ENCODE data around the gene C14orf132.

Gene C14orf132

GRCh38 chr14:96084796-96085195 is 45.6 kb downstream of the C14orf132 start:
- no peak for DNase-seq

- DNase-seq: no peak
Observed at GRCh38 chr14:96085369-96085768, 46.2 kb downstream of the C14orf132 start.

DNA sequence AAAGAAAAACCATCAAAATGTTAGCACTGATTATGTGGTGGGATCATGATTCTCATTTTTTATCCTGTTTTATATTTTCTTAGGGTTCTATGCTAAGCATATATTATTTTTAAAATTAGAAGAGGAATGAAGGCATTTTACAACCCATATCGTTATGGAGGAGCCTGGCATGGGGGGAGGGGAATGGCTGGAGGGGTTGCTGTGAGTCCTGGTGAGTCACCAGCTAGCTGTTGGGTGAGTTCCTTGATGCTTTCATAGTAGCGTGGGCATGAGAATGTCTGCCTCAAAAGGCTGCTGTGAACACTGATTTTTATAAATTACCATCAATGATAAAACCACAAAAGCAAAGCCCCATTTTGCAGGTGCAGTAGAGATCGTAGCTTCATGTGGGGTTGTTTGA is 46.9 kb downstream of the C14orf132 start:
- DNase-seq: no peak

DNA sequence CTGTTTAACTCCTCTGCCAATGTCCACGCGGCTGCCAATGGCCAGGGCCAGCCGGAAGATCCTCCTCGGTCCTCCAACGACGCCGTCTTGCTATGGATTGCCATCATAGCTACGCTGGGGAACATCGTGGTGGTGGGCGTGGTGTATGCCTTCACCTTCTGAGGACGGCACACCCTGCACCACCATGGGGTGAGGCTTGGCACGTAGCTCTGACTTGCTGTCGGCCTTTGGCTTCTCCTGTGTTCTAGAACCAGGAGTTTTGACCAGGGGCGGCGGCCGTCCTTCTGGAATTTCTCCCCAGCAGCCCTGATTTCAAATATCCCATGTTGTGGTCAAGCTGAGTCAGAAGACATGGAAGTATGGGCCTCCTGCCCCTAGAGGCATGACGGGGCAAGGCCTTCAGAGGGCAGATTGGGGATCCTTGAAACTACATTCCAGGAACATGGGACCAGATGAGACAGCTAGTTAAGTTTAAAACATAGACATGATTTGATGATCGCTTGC is 47.5 kb downstream of the C14orf132 start:
- no peak for DNase-seq

GRCh38 chr14:96088074-96088473 is 48.9 kb downstream of the C14orf132 start:
- no peak for DNase-seq

GRCh38 chr14:96088481-96088880 is 49.3 kb downstream of the C14orf132 start:
- DNase-seq: no peak

GRCh38 chr14:96088911-96089310 is 49.7 kb downstream of the C14orf132 start:
- no peak for DNase-seq

- no peak for DNase-seq
Observed at GRCh38 chr14:96089401-96089800, 50.2 kb downstream of the C14orf132 start.

GRCh38 chr14:96090441-96091148 is 51.4 kb downstream of the C14orf132 start:
- no peak for DNase-seq

DNA sequence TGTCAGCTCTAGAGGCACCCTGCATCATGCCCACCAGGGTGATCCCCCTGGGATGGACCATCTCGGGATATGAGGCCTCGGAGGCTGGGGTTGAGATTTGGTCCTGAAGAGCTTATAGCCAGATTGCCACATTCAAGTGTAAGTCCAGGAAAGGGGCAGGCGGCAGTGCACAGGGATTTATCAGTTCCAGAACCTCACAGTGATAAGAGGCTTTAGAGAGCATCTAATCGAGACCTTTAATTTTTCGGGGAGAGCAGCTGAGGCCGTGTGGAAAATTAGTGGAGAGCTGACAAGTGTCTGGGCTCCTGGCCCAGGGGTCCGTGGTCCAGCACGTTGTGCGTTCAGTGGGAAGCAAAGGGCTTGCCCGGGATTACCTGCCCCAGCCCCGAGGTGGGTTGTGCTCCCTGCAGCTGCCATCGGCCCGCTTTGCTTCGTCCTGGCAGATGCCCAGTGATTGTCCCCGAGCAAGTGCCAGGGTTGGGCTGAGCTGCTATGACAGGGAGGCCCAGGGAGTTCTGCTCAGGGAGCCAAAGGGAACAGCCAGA is 52.1 kb downstream of the C14orf132 start:
- no peak for DNase-seq

DNA sequence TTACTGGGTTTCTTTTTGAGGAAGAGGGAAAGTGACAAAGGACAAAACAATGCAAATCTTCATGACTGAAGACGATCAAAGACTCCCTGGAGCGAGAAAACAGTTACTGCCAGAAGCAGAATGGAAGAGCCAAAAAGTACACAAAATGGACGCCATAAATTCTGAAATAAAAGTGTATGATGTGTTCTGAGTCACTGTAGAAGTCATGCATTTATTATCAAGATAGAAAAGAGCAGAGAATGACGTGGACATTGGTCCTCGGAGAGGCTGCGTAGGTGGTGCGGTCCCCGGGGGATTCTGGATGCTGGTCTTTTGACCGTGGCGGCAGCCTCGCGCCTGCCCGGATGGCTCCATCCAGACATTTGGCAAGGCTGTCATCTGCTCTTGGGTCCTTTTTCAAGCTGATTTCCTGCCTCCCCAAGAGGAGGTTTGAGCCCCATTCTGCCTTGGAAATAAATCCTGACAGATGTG is 52.8 kb downstream of the C14orf132 start:
- DNase-seq: no peak

- DNase-seq: no peak
Observed at GRCh38 chr14:96092936-96093335, 53.8 kb downstream of the C14orf132 start.

DNA sequence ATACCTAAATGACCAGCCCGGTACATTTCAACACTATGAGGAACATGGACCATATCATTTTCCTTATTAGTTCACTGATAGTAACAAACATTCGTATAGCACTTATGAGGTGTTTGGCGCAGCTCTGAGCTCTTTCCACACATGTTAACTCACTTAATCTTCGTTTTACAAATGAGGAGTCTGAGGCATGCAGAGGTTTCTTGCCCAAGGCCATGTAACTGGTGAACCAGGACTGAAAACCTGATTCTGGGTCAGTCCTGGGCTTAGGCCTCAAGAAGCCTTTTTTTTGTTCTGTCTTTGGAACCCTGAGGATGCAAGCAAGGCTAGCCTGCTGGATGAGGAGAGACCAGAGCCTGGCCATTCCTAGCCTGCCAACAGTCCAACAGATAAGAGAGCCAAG is 55.0 kb downstream of the C14orf132 start:
- no peak for DNase-seq

DNA sequence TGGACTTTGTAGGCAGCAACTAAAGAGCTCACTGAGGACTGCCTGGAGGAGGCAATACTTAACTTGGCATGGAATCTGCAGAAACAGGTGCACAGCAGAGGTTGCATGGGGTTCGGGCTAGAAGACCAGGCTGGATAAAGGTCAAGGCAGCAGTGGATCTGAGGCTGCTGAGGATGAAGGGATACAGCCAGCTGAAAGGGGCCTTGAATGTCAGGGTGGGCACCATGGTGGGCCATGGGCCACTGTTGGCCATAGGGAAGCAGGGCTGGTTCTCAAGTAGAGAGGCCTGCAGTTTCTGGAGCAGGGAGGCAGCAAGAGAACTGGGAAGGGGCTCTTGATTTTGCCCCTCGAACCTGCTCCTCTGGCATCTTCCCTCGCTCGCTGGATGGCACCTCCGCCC is 55.5 kb downstream of the C14orf132 start:
- DNase-seq: no peak

DNA sequence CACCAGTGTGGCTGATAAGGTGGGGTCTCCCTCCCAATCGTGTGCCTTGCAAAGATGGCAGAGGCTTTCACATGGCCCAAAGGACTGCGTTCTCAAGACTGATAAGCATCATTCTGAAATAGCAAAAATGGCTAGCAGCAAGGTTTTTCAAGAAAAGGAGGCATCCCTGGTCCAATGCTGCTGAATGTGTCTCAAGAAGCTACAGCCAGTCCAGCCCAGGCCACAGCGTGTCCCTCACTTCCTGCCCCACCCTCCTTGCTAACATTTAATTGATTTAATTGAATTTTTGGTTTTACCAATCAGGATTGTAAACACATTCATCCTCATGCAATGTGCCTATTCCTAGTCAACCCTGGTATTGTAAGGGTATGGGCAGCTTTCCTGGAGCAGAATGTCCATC is 55.9 kb downstream of the C14orf132 start:
- no peak for DNase-seq

DNA sequence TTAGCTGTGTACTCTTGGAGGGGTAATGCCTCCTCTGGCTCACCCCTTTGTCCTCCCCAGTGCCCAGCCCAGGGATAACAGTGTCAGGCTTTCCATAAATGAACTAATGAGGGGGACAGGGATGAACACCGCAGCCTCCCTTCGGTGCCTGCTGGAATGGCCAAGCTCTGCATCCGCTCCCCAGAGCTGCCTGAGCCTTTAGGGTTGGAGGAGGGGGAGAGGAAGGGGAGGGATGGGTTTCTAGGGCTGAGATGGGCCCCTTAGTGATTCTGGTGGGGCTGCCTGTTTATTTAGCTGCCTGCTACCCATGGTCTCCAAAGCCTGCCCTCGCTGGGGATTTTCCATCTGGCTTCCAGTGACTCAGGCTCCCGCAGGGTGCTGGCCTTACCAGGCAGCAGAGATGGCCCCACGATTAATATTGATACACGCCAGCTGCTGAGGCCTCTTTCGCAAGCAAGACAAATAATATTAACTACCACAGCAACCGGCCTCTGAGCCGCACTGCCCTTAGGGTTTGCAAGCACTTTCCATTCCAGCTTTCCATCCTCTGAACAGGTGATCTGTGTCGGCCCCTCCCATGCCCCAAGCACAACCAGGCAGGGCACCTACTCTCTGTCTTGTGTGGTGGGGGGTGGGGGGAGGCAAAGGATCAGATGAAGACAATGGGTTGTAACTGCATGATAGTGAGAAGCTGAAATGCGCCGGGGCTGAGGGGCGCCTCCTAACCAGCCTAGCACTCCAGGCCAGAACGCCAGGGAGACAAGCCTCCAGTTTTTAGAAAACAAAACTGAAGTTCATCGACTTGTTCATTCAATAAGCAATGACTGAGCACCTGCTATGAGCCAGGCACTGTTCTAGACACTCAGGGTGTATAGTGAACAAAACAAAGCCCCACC is 56.7 kb downstream of the C14orf132 start:
- no peak for DNase-seq

DNA sequence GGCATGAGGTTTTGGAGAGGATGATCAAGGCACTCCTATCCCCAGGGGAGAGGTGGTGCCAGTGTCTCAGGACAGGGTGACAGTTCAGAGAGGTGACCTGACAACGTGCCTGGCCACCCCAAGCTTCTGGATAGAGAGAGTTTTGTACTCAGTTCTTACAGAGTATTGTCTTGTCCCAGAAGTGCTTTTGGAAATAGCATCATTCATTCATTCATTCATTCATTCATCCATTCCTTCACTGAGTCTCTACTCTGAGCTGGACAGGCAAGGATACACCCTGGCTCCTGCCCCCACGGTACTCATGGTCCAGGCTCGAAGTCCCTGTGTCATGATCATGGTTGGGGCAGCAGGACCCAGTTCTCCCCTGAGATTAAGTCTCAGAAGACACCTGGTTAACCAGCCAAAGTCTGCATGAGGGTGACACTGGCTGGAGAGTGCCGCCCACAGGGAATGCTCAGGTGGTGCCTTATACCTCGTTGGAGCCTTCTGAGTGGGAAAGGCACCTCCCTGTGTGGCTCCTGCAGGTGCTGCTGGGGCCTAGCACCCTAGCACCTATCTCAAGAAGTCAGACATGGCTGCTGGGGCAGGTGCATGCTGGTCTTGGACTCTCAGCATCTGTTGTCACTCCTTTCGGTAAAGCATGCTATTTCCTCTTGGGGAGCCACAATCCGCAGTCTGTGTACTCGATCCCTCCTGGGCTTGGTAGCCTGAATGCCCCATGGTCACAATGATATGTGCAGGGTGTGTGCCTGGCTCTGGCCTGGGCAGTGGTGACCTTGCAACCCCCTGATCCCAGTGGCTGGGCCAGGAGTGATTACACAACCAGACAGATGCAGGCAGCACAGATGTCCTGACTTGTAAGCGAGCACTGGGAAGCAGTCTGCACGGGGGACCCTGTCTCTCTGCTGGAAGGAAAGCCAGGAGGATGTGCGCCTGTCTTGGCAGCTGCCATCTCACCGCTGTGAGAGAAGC is 57.8 kb downstream of the C14orf132 start:
- no peak for DNase-seq

- DNase-seq: no peak
Observed at GRCh38 chr14:96097752-96098151, 58.6 kb downstream of the C14orf132 start.

- no peak for DNase-seq
Observed at GRCh38 chr14:96098309-96098998, 59.3 kb downstream of the C14orf132 start.

GRCh38 chr14:96098999-96099335 is 59.8 kb downstream of the C14orf132 start:
- no peak for DNase-seq

GRCh38 chr14:96100161-96101064 is 61.3 kb downstream of the C14orf132 start:
- no peak for DNase-seq

All from activated gamma-delta T cell (primary cell).